Fibroblast of mammary gland (primary cell): ENCODE measurements around the gene TLNRD1.
A peak's percentile ranks its signal among the peaks of the same experiment; 100 is the strongest.

ENCODE experiments used
- DNase-seq: peaks from one replicate; pipeline ENCODE4 v3.0.0-alpha.2; 2010; ENCODE audit warnings: low read depth
- H3K4me3 ChIP-seq: 2 replicates; pipeline ENCODE4 v1.5.1; 2011; ENCODE audit warnings: low read depth, mild to moderate bottlenecking, low read length, moderate library complexity; ENCODE audit not compliant: control insufficient read depth
- CTCF ChIP-seq: conservative IDR thresholded peaks from 2 replicates; pipeline ENCODE4 v1.5.1; 2011; ENCODE audit warnings: low read depth, low read length, inconsistent platforms; ENCODE audit not compliant: control insufficient read depth, insufficient read depth

The TLNRD1 gene

DNA sequence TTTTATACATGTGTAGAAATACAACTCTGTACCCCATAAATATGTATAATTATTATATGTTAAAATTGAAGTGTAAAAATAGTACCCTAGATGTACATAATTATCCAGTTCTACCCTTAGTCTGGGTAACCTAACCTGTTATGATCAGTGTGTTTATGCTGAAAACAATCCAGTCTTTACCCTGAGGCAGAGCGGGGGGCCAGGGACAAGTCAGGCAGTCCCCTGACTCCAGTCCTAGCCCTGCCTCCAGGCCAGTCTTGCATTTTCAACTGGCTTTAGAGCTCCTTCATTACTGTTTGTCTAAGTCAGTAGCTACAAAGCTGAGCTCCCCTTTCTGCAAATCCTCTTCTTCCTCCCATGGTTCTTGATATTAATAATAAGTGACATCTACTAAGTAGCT is 14.2 kb upstream of the TLNRD1 start:
- no peak for DNase-seq
- H3K4me3 ChIP-seq: no peak overlapping the region
- TF ChIP-seq CTCF: no peak

GRCh38 chr15:80988148-80988796 is 12.5 kb upstream of the TLNRD1 start:
- peak overlapping the region; percentile 94 for H3K4me3 ChIP-seq
- DNase-seq: no peak
- no peak for TF ChIP-seq CTCF

GRCh38 chr15:80989081-80989517 is 11.6 kb upstream of the TLNRD1 start:
- no peak for TF ChIP-seq CTCF
- H3K4me3 ChIP-seq: peak overlapping the region; percentile 94
- no peak for DNase-seq

DNA sequence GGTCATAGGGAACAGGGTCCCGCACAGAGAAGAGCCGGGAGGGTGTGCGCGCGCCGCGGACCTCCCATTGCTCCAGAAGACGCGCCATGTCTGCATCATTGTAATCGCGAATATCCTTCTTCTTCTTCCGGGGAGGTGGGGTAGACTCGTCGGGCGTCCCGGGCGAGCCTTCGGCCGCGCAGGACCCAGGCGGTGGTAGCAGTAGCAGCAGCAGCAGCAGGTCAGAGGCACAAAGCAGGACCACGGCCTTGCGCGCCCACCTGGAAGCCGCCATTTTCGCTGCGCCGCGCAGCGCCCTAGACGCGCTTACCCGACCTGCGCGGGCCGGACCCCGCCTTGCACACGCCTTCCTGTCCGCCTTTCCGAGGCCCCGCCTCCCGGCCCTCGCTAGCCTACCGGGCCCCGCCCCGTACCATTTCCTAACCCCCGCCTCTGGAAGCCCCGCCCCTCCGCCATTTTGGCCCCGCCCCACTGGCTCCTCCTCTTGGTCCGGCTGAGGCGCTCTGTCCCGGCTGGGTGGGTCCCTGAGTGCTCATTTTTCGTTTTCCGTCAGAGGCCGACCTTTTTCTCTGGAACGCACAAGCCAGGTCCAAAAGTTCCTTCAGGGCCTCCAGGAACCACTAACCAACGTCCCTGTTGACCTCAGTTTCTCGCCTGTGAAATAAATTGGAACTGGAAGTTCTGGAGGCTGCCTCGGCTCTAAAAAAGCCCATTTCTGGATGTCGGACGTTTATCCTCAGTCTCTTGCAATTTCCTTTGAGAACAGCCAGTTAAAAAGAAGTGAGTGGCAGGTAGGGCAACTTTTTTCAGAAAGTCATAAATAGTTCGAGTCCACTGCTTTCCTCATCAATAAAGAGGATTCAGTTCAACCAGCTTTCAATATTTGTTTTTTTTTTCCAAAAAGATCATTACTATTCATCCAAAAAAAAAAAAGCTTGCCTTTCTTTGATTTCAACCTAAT is 10.9 kb upstream of the TLNRD1 start, which contains the start of gene MESD:
Gene MESD (minus strand): TSS at position 302 of the 961 bp plus-strand sequence. CDS start 28 bp downstream, at position 274.
- peak; percentile 92 for DNase-seq
- peak within 1 kb of the TSS; percentile 94 for H3K4me3 ChIP-seq
- no peak for TF ChIP-seq CTCF

DNA sequence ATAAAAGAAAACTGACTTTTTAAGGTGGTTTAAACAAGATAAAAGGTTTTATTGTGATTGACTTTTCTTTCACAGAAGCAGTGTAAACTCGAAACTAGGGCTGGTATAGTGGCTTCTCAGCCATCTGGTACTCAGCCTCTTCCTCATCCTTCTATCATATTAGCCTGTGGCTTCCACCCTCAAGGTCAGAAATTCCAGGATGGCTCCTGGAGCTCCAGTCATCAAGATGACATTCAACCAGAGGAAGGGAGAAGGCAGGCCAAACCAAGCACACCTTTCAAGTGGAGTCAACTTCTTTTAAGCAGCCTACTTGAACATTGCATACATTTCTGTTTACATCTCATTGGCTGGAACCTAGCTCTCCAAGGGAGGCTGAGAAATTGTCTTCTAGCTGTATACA is 9.8 kb upstream of the TLNRD1 start:
- TF ChIP-seq CTCF: no peak
- peak; percentile 31 for DNase-seq
- H3K4me3 ChIP-seq: no peak overlapping the region

DNA sequence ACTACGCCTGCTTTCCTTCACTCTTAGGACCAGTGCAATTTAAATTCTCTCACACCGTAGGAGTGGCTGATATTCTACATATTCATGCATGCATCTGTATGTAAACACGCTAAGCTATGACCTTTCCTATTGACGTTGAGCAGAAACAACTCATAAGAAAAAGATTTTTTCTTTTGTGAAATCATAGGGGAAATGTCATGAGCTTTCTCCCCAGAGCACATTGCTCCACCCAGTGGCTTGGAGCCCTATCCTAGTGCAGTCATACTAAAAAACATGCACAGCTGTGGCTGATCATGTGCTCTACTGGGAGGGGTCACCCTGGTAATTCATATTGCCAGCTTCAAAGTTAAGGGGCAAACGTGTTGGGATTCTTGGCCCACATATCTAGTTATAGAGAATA is 9.3 kb upstream of the TLNRD1 start:
- no peak overlapping the region for H3K4me3 ChIP-seq
- TF ChIP-seq CTCF: peak; percentile 5
- DNase-seq: peak; percentile 94
